GM23338 (cell line): ENCODE data around the gene PANK4. TPM values are rescaled to one million over a fixed set of nuclear protein-coding genes. Genes with fewer than 3 reads are reported as not detected.

ENCODE experiments used
- ATAC-seq: fragments of 200-7000 bp; cut with Tn5 transposase; 3 replicates; pipeline ENCODE4 v1.9.1; 2020
- DNase-seq: peaks from one replicate; pipeline ENCODE4 v3.0.0-alpha.2; 2015; ENCODE audit warnings: low spot score
- H2AFZ ChIP-seq: fragments of 200-600 bp; sonication (generic); 2 replicates; pipeline ENCODE4 v1.8.0; 2016; ENCODE audit warnings: antibody characterized with exemption, mild to moderate bottlenecking, moderate library complexity
- H3F3A ChIP-seq: fragments of 200-600 bp; sonication (generic); replicated peaks from 2 replicates; pipeline ENCODE4 v1.8.0; 2017; ENCODE audit warnings: antibody characterized with exemption, mixed run types, low read depth
- H3K27ac ChIP-seq: fragments of 200-600 bp; sonication (generic); 2 replicates; pipeline ENCODE4 v1.6.1; 2016; ENCODE audit warnings: low read depth
- H3K27me3 ChIP-seq: fragments of 200-600 bp; sonication (generic); 2 replicates; pipeline ENCODE4 v1.8.0; 2016; ENCODE audit warnings: mild to moderate bottlenecking, mixed run types, moderate library complexity; ENCODE audit not compliant: insufficient read depth
- H3K36me3 ChIP-seq: fragments of 200-600 bp; sonication (generic); 2 replicates; pipeline ENCODE4 v1.8.0; 2016; ENCODE audit warnings: mild to moderate bottlenecking; ENCODE audit not compliant: insufficient read depth
- H3K4me1 ChIP-seq: fragments of 200-600 bp; sonication (generic); 2 replicates; pipeline ENCODE4 v1.8.0; 2016; ENCODE audit warnings: mild to moderate bottlenecking, moderate library complexity; ENCODE audit not compliant: insufficient read depth
- H3K4me2 ChIP-seq: fragments of 200-600 bp; sonication (generic); 2 replicates; pipeline ENCODE4 v1.7.1; 2017; ENCODE audit warnings: mixed run types
- H3K4me3 ChIP-seq: fragments of 200-600 bp; sonication (generic); 2 replicates; pipeline ENCODE4 v1.6.1; 2016; ENCODE audit warnings: mixed run types
- H3K79me2 ChIP-seq: fragments of 200-600 bp; sonication (generic); replicated peaks from 2 replicates; pipeline ENCODE4 v1.8.0; 2017; ENCODE audit warnings: mild to moderate bottlenecking; ENCODE audit not compliant: insufficient read depth
- H3K9me2 ChIP-seq: fragments of 200-600 bp; sonication (generic); 2 replicates; pipeline ENCODE4 v1.8.0; 2017; ENCODE audit not compliant: insufficient read depth
- H4K20me1 ChIP-seq: fragments of 200-600 bp; sonication (generic); replicated peaks from 2 replicates; pipeline ENCODE4 v1.8.0; 2017; ENCODE audit warnings: mild to moderate bottlenecking; ENCODE audit not compliant: insufficient read depth
- H3K27ac Mint-ChIP-seq: 2 replicates; pipeline ENCODE4 v1.8.0; 2020; ENCODE audit warnings: inconsistent platforms, mild to moderate bottlenecking, moderate library complexity, mixed read lengths
- H3K27me3 Mint-ChIP-seq: 3 replicates; pipeline ENCODE4 v1.8.0; 2022; ENCODE audit warnings: low read depth, mild to moderate bottlenecking, moderate library complexity, mixed read lengths, inconsistent platforms; ENCODE audit not compliant: insufficient read depth, poor library complexity
- H3K36me3 Mint-ChIP-seq: 3 replicates; pipeline ENCODE4 v1.8.0; 2021; ENCODE audit warnings: low read depth, mild to moderate bottlenecking, inconsistent platforms, moderate library complexity, mixed read lengths
- H3K4me1 Mint-ChIP-seq: 3 replicates; pipeline ENCODE4 v1.8.0; 2020; ENCODE audit warnings: mild to moderate bottlenecking, inconsistent platforms, mixed read lengths
- H3K4me3 Mint-ChIP-seq: 3 replicates; pipeline ENCODE4 v1.8.0; 2021; ENCODE audit warnings: moderate library complexity, mild to moderate bottlenecking, inconsistent platforms, mixed read lengths
- H3K9me3 Mint-ChIP-seq: 3 replicates; pipeline ENCODE4 v1.8.0; 2020; ENCODE audit warnings: moderate library complexity, mild to moderate bottlenecking, inconsistent platforms, mixed read lengths
- CREB1 ChIP-seq: fragments of 250-450 bp; sonication (Bioruptor Pico); IDR thresholded peaks from 2 replicates; pipeline ENCODE4 v1.5.0; 2020; ENCODE audit warnings: low read depth, mild to moderate bottlenecking, moderate library complexity
- CTCF ChIP-seq, 2 experiments: fragments of 200-600 bp in 1 of 2; sonication (generic) in 1 of 2; conservative IDR thresholded peaks; 2 replicates each; pipeline versions ENCODE4 v1.5.1 to v1.6.1; 2016 to 2017; ENCODE audit warnings: antibody characterized with exemption in 2 of 2, low read depth in 2 of 2, mild to moderate bottlenecking in 2 of 2, moderate library complexity in 1 of 2
- ETS1 ChIP-seq: IDR thresholded peaks from 2 replicates; pipeline ENCODE4 v1.6.1; 2016; ENCODE audit warnings: antibody characterized with exemption
- EZH2phosphoT487 ChIP-seq: fragments of 200-600 bp; sonication (generic); IDR thresholded peaks from one replicate; pipeline ENCODE4 v1.8.1; 2018; ENCODE audit warnings: antibody characterized with exemption; ENCODE audit not compliant: unreplicated experiment
- JUNB ChIP-seq: IDR thresholded peaks from one replicate; pipeline ENCODE4 v1.6.1; 2016; ENCODE audit warnings: antibody characterized with exemption; ENCODE audit not compliant: unreplicated experiment
- NANOG ChIP-seq: IDR thresholded peaks from 2 replicates; pipeline ENCODE4 v1.6.1; 2016; ENCODE audit warnings: antibody characterized with exemption, borderline replicate concordance
- REST ChIP-seq: IDR thresholded peaks from one replicate; pipeline ENCODE4 v1.6.1; 2018; ENCODE audit warnings: antibody characterized with exemption; ENCODE audit not compliant: unreplicated experiment
- STAT1 ChIP-seq: IDR thresholded peaks from one replicate; pipeline ENCODE4 v1.6.1; 2016; ENCODE audit warnings: antibody characterized with exemption; ENCODE audit not compliant: unreplicated experiment
- ZNF114 ChIP-seq: fragments of 250-450 bp; sonication (Bioruptor Pico); IDR thresholded peaks from 2 replicates; pipeline ENCODE4 v1.5.0; 2020; ENCODE audit warnings: mild to moderate bottlenecking, moderate library complexity
- polyA plus RNA-seq: library from polyadenylated mRNA; unstranded; fragments of >200 nt; fragmentation: Nextera tagmentation; extraction: Ambion mirVana; gene quantifications from 2 replicates; pipeline ENCODE4 v1.2.1, GENCODE V29; 2016
- total RNA-seq: library from RNA; depleted of rRNA; stranded (reverse); fragments of >200 nt; shearing (Covaris generic); gene quantifications from 2 replicates; pipeline ENCODE4 v1.2.3, GENCODE V29; 2014
- TF ChIP-seq, protein P1 (sequence below): fragments of 250-450 bp; sonication (Bioruptor Pico); IDR thresholded peaks from 2 replicates; pipeline ENCODE4 v1.5.0; 2020; ENCODE audit warnings: mild to moderate bottlenecking, moderate library complexity

Gene PANK4
- total and polyA plus RNA-seq, 2 experiments from 2014 or later, result 25.8 to 43.7 TPM

- no peaks in the 10 kb centered on the region for H3F3A ChIP-seq
- H3K36me3 Mint-ChIP-seq, result peaks cover 4% of the 10 kb centered on the region; the same call in 1 of the 3 replicates
- H3K9me2 ChIP-seq, result no peaks in the 10 kb centered on the region
- H3K79me2 ChIP-seq, result no peaks in the 10 kb centered on the region
- no peak overlapping the region for H3K27ac Mint-ChIP-seq
- H3K27me3 ChIP-seq, result no peaks in the 10 kb centered on the region
- H3K27ac ChIP-seq, result no peak overlapping the region
- no peak overlapping the region for H3K4me3 ChIP-seq
- peaks cover 15% of the 10 kb centered on the region for H3K9me3 Mint-ChIP-seq
- H3K4me1 Mint-ChIP-seq, result no peaks in the 10 kb centered on the region
- TF ChIP-seq EZH2phosphoT487 (no peak), REST (no peak), CTCF (conservative IDR thresholded peaks at IDR 0.05; ENCODE audit: low read depth in 2 of 2) (no peak), STAT1 (no peak), ETS1 (no peak), JUNB (no peak), ZNF114 (CRISPR knock-in tag) (no peak), CREB1 (CRISPR knock-in tag) (no peak), NANOG (no peak)
- TF ChIP-seq, protein P1, sequence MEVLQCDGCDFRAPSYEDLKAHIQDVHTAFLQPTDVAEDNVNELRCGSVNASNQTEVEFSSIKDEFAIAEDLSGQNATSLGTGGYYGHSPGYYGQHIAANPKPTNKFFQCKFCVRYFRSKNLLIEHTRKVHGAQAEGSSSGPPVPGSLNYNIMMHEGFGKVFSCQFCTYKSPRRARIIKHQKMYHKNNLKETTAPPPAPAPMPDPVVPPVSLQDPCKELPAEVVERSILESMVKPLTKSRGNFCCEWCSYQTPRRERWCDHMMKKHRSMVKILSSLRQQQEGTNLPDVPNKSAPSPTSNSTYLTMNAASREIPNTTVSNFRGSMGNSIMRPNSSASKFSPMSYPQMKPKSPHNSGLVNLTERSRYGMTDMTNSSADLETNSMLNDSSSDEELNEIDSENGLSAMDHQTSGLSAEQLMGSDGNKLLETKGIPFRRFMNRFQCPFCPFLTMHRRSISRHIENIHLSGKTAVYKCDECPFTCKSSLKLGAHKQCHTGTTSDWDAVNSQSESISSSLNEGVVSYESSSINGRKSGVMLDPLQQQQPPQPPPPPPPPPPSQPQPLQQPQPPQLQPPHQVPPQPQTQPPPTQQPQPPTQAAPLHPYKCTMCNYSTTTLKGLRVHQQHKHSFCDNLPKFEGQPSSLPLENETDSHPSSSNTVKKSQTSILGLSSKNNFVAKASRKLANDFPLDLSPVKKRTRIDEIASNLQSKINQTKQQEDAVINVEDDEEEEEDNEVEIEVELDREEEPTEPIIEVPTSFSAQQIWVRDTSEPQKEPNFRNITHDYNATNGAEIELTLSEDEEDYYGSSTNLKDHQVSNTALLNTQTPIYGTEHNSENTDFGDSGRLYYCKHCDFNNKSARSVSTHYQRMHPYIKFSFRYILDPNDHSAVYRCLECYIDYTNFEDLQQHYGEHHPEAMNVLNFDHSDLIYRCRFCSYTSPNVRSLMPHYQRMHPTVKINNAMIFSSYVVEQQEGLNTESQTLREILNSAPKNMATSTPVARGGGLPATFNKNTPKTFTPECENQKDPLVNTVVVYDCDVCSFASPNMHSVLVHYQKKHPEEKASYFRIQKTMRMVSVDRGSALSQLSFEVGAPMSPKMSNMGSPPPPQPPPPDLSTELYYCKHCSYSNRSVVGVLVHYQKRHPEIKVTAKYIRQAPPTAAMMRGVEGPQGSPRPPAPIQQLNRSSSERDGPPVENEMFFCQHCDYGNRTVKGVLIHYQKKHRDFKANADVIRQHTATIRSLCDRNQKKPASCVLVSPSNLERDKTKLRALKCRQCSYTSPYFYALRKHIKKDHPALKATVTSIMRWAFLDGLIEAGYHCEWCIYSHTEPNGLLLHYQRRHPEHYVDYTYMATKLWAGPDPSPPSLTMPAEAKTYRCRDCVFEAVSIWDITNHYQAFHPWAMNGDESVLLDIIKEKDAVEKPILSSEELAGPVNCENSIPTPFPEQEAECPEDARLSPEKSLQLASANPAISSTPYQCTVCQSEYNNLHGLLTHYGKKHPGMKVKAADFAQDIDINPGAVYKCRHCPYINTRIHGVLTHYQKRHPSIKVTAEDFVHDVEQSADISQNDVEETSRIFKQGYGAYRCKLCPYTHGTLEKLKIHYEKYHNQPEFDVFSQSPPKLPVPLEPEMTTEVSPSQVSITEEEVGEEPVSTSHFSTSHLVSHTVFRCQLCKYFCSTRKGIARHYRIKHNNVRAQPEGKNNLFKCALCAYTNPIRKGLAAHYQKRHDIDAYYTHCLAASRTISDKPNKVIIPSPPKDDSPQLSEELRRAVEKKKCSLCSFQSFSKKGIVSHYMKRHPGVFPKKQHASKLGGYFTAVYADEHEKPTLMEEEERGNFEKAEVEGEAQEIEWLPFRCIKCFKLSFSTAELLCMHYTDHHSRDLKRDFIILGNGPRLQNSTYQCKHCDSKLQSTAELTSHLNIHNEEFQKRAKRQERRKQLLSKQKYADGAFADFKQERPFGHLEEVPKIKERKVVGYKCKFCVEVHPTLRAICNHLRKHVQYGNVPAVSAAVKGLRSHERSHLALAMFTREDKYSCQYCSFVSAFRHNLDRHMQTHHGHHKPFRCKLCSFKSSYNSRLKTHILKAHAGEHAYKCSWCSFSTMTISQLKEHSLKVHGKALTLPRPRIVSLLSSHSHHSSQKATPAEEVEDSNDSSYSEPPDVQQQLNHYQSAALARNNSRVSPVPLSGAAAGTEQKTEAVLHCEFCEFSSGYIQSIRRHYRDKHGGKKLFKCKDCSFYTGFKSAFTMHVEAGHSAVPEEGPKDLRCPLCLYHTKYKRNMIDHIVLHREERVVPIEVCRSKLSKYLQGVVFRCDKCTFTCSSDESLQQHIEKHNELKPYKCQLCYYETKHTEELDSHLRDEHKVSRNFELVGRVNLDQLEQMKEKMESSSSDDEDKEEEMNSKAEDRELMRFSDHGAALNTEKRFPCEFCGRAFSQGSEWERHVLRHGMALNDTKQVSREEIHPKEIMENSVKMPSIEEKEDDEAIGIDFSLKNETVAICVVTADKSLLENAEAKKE (CRISPR knock-in tag), result no peak
- DNase-seq (no peak), ATAC-seq (no peak)
- no peaks in the 10 kb centered on the region for H3K4me1 ChIP-seq
- no peak overlapping the region for H2AFZ ChIP-seq
- H3K36me3 ChIP-seq, result no peaks in the 10 kb centered on the region
- no peak overlapping the region for H3K4me2 ChIP-seq
- no peaks in the 10 kb centered on the region for H4K20me1 ChIP-seq
- H3K27me3 Mint-ChIP-seq, result peaks cover 2% of the 10 kb centered on the region
- H3K4me3 Mint-ChIP-seq, result no peak overlapping the region
Observed at GRCh38 chr1:2486041-2486440, 40.4 kb downstream of the PANK4 start.
